ENCODE data around the gene LCLAT1.

LCLAT1 gene

DNA sequence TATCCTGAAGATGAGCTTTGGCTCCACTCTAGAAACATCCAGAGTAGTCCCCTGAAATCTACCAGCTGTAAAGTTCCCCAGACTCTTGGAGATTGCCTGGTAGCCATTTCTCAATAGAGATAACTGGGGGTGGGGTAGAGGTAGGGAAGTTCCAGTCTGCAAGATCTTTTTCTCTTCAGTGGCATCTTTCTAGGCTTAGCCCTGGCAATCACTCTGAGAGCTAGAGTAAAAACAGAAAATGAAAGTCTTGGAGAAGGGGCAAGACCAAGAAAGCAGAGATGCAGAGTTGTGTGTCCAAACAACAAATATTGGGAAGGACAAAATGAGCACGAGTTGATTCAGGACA, 41.8 kb upstream of the LCLAT1 start:
- TF ChIP-seq, protein P1, sequence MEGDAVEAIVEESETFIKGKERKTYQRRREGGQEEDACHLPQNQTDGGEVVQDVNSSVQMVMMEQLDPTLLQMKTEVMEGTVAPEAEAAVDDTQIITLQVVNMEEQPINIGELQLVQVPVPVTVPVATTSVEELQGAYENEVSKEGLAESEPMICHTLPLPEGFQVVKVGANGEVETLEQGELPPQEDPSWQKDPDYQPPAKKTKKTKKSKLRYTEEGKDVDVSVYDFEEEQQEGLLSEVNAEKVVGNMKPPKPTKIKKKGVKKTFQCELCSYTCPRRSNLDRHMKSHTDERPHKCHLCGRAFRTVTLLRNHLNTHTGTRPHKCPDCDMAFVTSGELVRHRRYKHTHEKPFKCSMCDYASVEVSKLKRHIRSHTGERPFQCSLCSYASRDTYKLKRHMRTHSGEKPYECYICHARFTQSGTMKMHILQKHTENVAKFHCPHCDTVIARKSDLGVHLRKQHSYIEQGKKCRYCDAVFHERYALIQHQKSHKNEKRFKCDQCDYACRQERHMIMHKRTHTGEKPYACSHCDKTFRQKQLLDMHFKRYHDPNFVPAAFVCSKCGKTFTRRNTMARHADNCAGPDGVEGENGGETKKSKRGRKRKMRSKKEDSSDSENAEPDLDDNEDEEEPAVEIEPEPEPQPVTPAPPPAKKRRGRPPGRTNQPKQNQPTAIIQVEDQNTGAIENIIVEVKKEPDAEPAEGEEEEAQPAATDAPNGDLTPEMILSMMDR (IDR thresholded peaks at IDR 0.05; ENCODE audit: borderline replicate concordance, extremely low read depth, low read length, poor library complexity, severe bottlenecking), result no peak
- no peak for TF ChIP-seq EZH2 (IDR thresholded peaks at IDR 0.05; ENCODE audit: borderline replicate concordance, low read depth, low read length, severe bottlenecking)
- no peak overlapping the region for H3K4me3 ChIP-seq (ENCODE audit: low read depth in 1 of 2, low read length in 2 of 2)
- H3K9ac ChIP-seq (ENCODE audit: low read depth, low read length), result no peak overlapping the region
- H3K36me3 ChIP-seq (ENCODE audit: insufficient read depth, low read length), result no peaks in the 10 kb centered on the region
- no peaks in the 10 kb centered on the region for H4K20me1 ChIP-seq (ENCODE audit: insufficient read depth, low read length)
- DNase-seq, result no peak
- no peaks in the 10 kb centered on the region for H3K9me3 ChIP-seq (ENCODE audit: insufficient read depth, low read length, severe bottlenecking)
- no peaks in the 10 kb centered on the region for H3K79me2 ChIP-seq (ENCODE audit: insufficient read depth, low read length)
- no peak for ATAC-seq (ENCODE audit: insufficient read depth, low read depth)
- H3K27ac ChIP-seq (ENCODE audit: low read length), result no peak overlapping the region
- no peak overlapping the region for H3K4me2 ChIP-seq (ENCODE audit: insufficient read depth, low read length)
- peaks cover 10% of the 10 kb centered on the region for H3K4me1 ChIP-seq (ENCODE audit: insufficient read depth, low read length)
- no peaks in the 10 kb centered on the region for H3K27me3 ChIP-seq (ENCODE audit: insufficient read depth, low read length, poor library complexity)
- no peak overlapping the region for H2AFZ ChIP-seq (ENCODE audit: low read depth, low read length)

DNA sequence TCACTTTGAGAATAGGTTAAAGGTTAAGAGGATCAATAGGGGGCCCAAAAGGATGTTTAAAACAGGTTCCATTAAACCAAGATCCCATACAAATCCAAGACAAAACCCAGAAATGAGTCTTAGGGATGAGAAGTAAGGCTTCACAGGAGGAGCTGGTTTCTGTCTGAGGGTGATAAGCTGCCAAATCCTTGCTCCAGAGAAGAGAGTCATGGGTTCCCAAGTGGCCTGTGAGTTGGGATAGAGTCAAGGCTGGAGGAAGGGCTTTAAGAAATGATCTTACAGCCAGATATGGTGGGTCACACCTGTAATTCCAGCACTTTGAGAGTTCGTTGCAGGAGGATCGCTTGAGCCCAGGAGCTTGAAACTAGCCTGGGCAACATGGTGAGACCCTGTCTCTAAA, 40.2 kb upstream of the LCLAT1 start:
- Histone ChIP-seq H3K9me3 (ENCODE audit: insufficient read depth, low read length, severe bottlenecking) (no peaks in the 10 kb centered on the region), H2AFZ (ENCODE audit: low read depth, low read length) (no peak overlapping the region)
- no peak for ATAC-seq (ENCODE audit: insufficient read depth, low read depth)

DNA sequence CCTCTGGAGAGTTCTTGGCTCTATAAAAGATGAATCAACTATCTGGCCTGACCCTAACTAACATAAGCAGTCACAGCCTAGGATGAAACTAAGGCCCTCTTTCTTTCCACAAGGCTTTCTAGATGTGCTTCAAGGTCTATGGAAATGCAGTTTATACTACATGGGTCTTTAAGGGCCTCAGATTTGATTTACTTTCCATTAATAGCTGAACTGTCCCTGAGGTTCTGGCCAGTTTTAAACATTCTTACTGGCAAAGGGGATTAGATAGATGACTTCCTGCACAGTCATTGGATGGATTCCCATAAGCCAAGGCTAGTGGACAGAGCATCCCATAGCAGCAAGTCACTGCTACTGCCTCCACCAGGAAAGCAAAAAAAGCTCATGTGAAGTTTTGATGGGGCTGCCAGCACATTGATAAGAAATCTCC, 38.1 kb upstream of the LCLAT1 start:
- Histone ChIP-seq H3K36me3 (ENCODE audit: insufficient read depth, low read length) (no peaks in the 10 kb centered on the region), H2AFZ (ENCODE audit: low read depth, low read length) (no peak overlapping the region), H3K4me1 (ENCODE audit: insufficient read depth, low read length) (peaks cover 18% of the 10 kb centered on the region), H3K79me2 (ENCODE audit: insufficient read depth, low read length) (no peaks in the 10 kb centered on the region), H3K27ac (ENCODE audit: low read length) (no peak overlapping the region), H3K9me3 (ENCODE audit: insufficient read depth, low read length, severe bottlenecking) (no peaks in the 10 kb centered on the region), H3K27me3 (ENCODE audit: insufficient read depth, low read length, poor library complexity) (no peaks in the 10 kb centered on the region), H3K4me3 (ENCODE audit: low read depth in 1 of 2, low read length in 2 of 2) (no peak overlapping the region), H4K20me1 (ENCODE audit: insufficient read depth, low read length) (no peaks in the 10 kb centered on the region), H3K9ac (ENCODE audit: low read depth, low read length) (no peak overlapping the region), H3K4me2 (ENCODE audit: insufficient read depth, low read length) (no peak overlapping the region)
- ATAC-seq (ENCODE audit: insufficient read depth, low read depth), result no peak
- no peak for TF ChIP-seq EZH2 (IDR thresholded peaks at IDR 0.05; ENCODE audit: borderline replicate concordance, low read depth, low read length, severe bottlenecking)
- DNase-seq, result no peak

More for the DNA sequence above, 40.2 kb upstream of the LCLAT1 start:
- Histone ChIP-seq H3K9ac (ENCODE audit: low read depth, low read length) (no peak overlapping the region), H3K36me3 (ENCODE audit: insufficient read depth, low read length) (no peaks in the 10 kb centered on the region), H3K27ac (ENCODE audit: low read length) (no peak overlapping the region), H4K20me1 (ENCODE audit: insufficient read depth, low read length) (no peaks in the 10 kb centered on the region), H3K79me2 (ENCODE audit: insufficient read depth, low read length) (no peaks in the 10 kb centered on the region), H3K4me1 (ENCODE audit: insufficient read depth, low read length) (peaks cover 18% of the 10 kb centered on the region), H3K4me2 (ENCODE audit: insufficient read depth, low read length) (no peak overlapping the region), H3K4me3 (ENCODE audit: low read depth in 1 of 2, low read length in 2 of 2) (no peak overlapping the region), H3K27me3 (ENCODE audit: insufficient read depth, low read length, poor library complexity) (no peaks in the 10 kb centered on the region)
- TF ChIP-seq, protein P1 (IDR thresholded peaks at IDR 0.05; ENCODE audit: borderline replicate concordance, extremely low read depth, low read length, poor library complexity, severe bottlenecking), result no peak
- no peak for TF ChIP-seq EZH2 (IDR thresholded peaks at IDR 0.05; ENCODE audit: borderline replicate concordance, low read depth, low read length, severe bottlenecking)
- DNase-seq, result no peak

DNA sequence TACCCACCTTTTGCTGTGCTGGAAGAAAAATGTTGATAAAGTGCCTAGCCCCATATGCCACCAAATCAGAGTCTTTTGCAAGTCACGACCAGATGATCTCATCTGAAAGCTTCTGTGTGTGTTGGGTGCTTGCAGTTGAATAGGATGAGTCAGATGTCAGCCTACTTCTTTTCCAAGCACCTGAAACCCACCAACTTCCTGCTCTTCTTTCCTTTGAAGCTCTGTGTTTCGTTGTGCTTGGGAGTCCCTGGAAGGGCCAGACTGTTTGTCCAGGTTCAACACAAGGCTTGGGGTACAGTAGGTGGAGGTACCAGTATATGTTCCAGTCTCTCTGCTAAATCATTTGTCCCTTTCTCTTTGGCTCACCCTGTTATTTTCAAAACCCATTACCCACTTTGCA, 36.8 kb upstream of the LCLAT1 start:
- Histone ChIP-seq H3K27ac (ENCODE audit: low read length) (peak overlapping the region; percentile 23; the same call in 1 of the 2 replicates), H3K36me3 (ENCODE audit: insufficient read depth, low read length) (no peaks in the 10 kb centered on the region), H3K9me3 (ENCODE audit: insufficient read depth, low read length, severe bottlenecking) (no peaks in the 10 kb centered on the region), H3K4me1 (ENCODE audit: insufficient read depth, low read length) (peaks cover 18% of the 10 kb centered on the region), H3K79me2 (ENCODE audit: insufficient read depth, low read length) (no peaks in the 10 kb centered on the region), H3K27me3 (ENCODE audit: insufficient read depth, low read length, poor library complexity) (no peaks in the 10 kb centered on the region), H2AFZ (ENCODE audit: low read depth, low read length) (no peak overlapping the region), H3K9ac (ENCODE audit: low read depth, low read length) (no peak overlapping the region), H3K4me3 (ENCODE audit: low read depth in 1 of 2, low read length in 2 of 2) (no peak overlapping the region), H4K20me1 (ENCODE audit: insufficient read depth, low read length) (no peaks in the 10 kb centered on the region), H3K4me2 (ENCODE audit: insufficient read depth, low read length) (no peak overlapping the region)
- TF ChIP-seq EZH2 (IDR thresholded peaks at IDR 0.05; ENCODE audit: borderline replicate concordance, low read depth, low read length, severe bottlenecking), result no peak
- ATAC-seq (ENCODE audit: insufficient read depth, low read depth) (peak; percentile 85), DNase-seq (peak; percentile 40)

All from DND-41 (cell line).